Activated CD4-positive, alpha-beta T cell treated with anti-CD3 and anti-CD28 coated beads, Interleukin-2, amount 50 U/mL, for 1 hour (primary cell): ENCODE data around the gene NSFL1C.
A peak's percentile ranks its signal among the peaks of the same experiment; 100 is the strongest.

ENCODE experiments used
- DNase-seq: peaks from one replicate; pipeline ENCODE4 v3.0.0-alpha.2; 2020

Gene NSFL1C

GRCh38 chr20:1457992-1458391, 8.7 kb downstream of the NSFL1C start:
- DNase-seq, result no peak

DNA sequence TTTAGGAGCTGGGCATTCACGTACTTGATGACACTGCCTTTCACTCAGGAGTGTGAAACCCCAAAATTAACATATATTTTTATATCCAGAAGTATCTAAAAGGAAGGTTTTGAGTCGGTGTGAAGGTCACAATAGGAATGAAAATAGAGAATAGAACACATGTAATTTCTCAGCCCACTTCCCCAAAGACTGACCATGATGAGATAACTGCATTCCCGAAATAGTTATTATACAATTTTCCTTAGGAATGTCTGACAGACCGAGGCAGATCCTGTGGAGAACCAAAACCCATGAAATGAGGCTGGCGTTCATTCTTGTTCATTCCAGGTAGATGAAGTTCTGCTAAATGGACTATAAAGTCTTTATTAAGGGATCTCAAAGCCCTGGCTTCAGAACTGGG, 10.3 kb downstream of the NSFL1C start:
- DNase-seq, result no peak

GRCh38 chr20:1450926-1451491, 15.6 kb downstream of the NSFL1C start:
- DNase-seq, result no peak

DNA sequence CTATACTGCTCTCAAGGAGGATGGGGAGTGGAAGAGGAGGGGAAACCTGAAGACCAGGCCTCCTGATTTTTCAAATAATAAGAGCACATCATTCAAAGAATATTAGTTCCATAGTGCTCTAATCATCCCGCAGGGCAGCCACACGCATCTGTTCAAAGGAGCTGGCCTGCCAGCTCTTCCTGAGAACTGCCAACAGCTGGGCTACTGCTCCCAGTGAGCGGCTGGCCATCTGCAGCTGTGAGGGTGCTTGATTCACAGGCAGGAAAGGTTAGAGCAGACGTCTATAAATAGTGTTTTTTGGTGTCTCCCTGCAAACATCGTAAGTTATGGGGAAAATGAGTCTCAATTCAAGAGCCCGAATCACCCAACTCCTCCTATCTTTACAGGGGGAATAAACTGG, 17.3 kb downstream of the NSFL1C start:
- no peak for DNase-seq

- DNase-seq, result no peak
These were observed 18.5 kb downstream of the NSFL1C start for GRCh38 chr20:1448081-1448620.

DNA sequence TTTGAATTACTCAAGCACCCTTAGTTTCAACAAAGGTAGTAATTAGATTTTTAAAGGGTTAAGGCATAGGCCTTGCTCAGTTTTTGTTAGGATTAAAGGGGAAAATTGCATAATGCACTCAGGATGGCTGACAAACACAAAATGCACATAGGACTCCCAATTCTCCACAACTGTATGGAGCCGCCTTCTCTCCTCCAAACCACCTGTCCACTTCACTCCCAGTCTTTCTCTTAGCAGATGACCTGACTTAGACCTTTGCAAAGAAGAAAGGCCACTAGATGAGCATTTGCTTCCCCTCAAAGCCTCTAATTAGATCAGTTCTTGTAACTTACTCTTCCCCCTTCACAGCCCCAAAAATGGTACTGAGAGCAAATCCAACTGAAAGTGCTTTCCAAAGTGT, 20.1 kb downstream of the NSFL1C start:
- DNase-seq, result no peak

GRCh38 chr20:1443085-1443484, 23.6 kb downstream of the NSFL1C start:
- DNase-seq, result no peak

GRCh38 chr20:1442304-1442703, 24.3 kb downstream of the NSFL1C start:
- no peak for DNase-seq

GRCh38 chr20:1441133-1441532, 25.5 kb downstream of the NSFL1C start:
- no peak for DNase-seq

- DNase-seq, result peak; percentile 10
These were observed 26.6 kb downstream of the NSFL1C start for GRCh38 chr20:1440024-1440423.

DNA sequence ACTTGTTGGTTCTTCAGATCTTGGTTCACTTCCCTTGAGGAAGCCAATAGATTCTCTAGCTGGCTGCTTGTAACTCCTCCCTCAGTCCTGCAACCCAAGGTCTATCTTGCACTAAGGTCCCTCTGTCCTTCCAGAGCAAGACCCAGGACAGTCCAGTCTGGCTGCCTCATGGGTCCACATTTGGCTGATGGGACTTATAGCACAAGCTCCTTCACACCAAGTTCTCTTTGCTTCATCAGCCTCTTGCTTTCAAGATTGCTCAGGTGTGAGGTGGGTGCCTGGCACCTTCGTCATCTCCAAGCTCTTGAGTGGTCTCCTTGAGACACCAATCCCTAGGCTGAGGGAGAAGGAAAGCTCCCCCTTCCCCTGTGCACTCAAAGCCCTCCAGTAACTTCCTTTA, 28.3 kb downstream of the NSFL1C start:
- DNase-seq, result no peak

GRCh38 chr20:1437235-1437904, 29.3 kb downstream of the NSFL1C start:
- peak; percentile 82 for DNase-seq

DNA sequence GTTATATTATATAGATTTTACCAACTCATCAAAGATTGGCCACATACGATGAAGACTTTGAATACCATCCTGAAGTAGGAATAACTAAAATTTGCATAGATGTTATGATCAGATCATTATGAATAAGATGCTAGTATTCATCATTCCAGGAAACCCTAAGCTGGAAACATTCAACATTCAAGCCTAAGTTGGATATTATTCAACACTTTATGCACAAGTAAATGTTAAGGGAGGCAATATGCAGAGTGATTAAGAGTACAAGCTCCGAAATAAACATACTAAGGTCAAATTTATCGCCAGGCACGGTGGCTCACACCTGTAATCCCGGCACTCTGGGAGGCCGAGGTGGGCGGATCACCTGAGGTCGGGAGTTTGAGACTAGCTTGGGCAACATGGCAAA, 30.4 kb downstream of the NSFL1C start:
- DNase-seq, result no peak

- no peak for DNase-seq
These were observed 31.3 kb downstream of the NSFL1C start for GRCh38 chr20:1435337-1435699.

DNA sequence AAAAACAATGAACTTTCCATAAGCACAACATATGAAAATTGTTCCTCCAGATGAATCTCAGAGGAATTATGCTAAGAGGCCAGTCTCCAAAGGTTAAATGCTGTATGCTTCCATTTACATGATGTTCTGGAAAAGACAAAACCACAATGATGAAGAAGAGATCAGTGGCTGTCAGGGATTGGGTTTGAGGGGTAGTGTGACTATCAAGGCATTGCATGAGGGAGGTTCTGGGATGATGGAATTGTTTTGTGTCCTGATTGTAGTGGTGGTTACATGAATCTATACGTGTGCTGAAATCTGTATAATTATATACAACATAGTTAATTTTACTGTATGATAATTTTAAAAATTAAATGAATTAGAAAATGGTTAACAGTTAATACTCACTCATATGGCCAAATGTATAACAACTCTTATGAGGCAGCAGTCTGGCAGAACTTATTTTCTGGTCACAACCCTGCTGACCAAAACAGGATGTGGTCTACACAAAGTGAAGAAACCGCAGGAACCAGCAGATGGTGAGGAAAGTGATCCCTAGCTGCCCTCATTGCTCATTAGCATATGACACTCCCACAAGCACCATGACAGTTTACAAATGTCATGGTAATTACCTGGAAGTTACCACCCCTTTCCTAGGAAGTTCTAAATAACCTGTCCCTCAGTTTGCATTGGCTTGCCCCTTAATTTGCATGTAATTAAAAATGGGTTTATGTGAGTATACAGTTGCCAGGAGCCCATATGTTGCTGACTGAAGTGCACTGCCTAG, 31.9 kb downstream of the NSFL1C start:
- DNase-seq, result peak; percentile 26

DNA sequence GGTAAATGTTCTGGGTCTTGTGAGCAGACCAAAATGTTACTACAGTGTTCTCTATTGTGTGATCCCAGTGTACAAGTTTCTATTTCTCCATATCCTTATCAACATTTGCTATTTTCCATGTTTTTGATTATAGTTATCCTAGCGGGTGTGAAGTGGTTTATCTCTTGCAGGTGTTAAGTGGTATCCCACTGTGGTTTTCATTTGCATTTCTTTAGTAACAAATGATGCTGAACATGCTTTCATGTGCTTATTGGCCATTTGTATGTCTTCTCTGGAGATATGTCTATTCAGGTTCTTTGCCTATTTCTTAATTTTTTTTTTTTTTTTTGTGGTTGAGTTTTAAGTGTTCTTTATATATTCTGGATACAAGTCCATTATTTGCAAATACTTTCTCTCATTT, 35.5 kb downstream of the NSFL1C start:
- DNase-seq, result no peak

DNA sequence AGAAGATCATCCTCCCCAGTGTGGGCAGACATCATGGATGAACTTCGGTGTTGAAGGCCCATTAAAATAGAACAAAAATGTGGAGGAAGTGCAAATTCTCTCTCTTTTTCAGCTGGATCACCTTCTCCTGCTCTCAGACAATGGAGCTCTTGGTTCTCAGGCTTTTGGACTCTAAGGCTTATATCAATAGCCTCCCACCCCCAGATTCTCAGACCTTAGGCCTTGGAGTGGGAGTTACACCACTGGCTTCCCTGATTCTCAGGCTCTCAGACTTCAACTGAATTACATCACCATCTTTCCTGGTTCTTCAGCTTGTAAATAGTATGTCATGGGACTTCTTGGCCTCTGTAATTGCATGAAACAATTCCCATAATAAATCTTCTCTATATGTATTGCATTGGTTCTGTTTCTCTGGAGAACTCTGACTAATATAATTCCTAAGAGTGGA, 36.6 kb downstream of the NSFL1C start:
- DNase-seq, result no peak

GRCh38 chr20:1429143-1429728, 37.4 kb downstream of the NSFL1C start:
- no peak for DNase-seq

GRCh38 chr20:1427457-1428054, 39.1 kb downstream of the NSFL1C start:
- no peak for DNase-seq

- no peak for DNase-seq
These were observed 40.3 kb downstream of the NSFL1C start for GRCh38 chr20:1426231-1426849.

DNA sequence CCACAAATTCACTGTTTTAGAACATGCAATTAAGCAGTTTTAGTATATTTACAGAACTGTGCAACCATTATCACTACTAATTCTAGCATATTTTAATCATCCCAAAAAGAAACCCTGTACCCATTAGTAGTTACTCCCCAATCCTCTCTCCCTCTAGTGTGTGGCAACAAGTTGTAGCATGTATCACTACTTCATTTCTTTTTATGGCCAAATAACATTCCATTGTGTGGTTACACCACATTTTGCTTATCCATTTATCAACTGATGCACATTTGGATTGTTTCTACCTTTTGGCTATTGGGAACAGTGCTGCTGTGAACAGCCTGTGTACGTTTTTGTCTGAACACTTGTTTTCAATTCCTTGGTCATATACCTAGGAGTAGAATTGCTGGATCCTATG, 42.3 kb downstream of the NSFL1C start:
- no peak for DNase-seq

GRCh38 chr20:1423625-1424106, 43.0 kb downstream of the NSFL1C start:
- DNase-seq, result no peak

- no peak for DNase-seq
These were observed 43.4 kb downstream of the NSFL1C start for GRCh38 chr20:1423206-1423605.
